PC-3 (cell line): Measurements from ENCODE around the gene SPACA4. TPM values are rescaled to one million over a fixed set of nuclear protein-coding genes. Genes with fewer than 3 reads are reported as not detected.
"Not testable (repeated sequence)": the region's sequence is repeated elsewhere in the genome, so short reads cannot be mapped to it uniquely, and the experiment has no call there.

Source experiments
- ATAC-seq: fragments of 200-7000 bp; cut with Tn5 transposase; 2 replicates; pipeline ENCODE4 v1.9.1; 2020; ENCODE audit warnings: mild to moderate bottlenecking, moderate library complexity
- BruUV-seq: library from RNA; stranded (reverse); fragments of 400-500 nt; replicated peaks from 2 replicates; lab custom pipeline; 2021; lab: Mats Ljungman, UMichigan
- CTCF ChIA-PET: fragments of 300-600 bp; sonication (Branson Sonifier 250); formaldehyde crosslinking; loops from one replicate; lab custom pipeline; 2022; ENCODE audit warnings: antibody characterized with exemption; lab: Charles Lee
- POLR2A ChIA-PET: fragments of 300-600 bp; sonication (Branson Sonifier 250); formaldehyde crosslinking; loops from one replicate; lab custom pipeline; 2022; ENCODE audit warnings: antibody characterized with exemption; ENCODE audit not compliant: unreplicated experiment; lab: Charles Lee
- DNase-seq: peaks from one replicate; pipeline ENCODE4 v3.0.0-alpha.2; 2015
- H2AFZ ChIP-seq: fragments of 300-600 bp; sonication (generic); 2 replicates; pipeline ENCODE4 v1.6.0; 2016; ENCODE audit warnings: antibody characterized with exemption, low read length
- H3F3A ChIP-seq: fragments of 300-600 bp; sonication (generic); one replicate; pipeline ENCODE4 v1.6.0; 2017; ENCODE audit warnings: antibody characterized with exemption, low read length, control low read depth, mild to moderate bottlenecking; ENCODE audit not compliant: unreplicated experiment
- H3K27ac ChIP-seq: fragments of 300-600 bp; sonication (generic); 2 replicates; pipeline ENCODE4 v1.5.1; 2016; ENCODE audit warnings: mild to moderate bottlenecking, low read length
- H3K27me3 ChIP-seq: fragments of 300-600 bp; sonication (generic); 2 replicates; pipeline ENCODE4 v1.6.1; 2016; ENCODE audit warnings: low read length, mixed read lengths
- H3K36me3 ChIP-seq: fragments of 300-600 bp; sonication (generic); 2 replicates; pipeline ENCODE4 v1.6.1; 2016; ENCODE audit warnings: low read depth, mixed run types, low read length, mixed read lengths
- H3K4me1 ChIP-seq: fragments of 300-600 bp; sonication (generic); 2 replicates; pipeline ENCODE4 v1.5.1; 2016; ENCODE audit warnings: low read length; ENCODE audit not compliant: insufficient read depth
- H3K4me2 ChIP-seq: fragments of 300-600 bp; sonication (generic); 2 replicates; pipeline ENCODE4 v1.6.0; 2016; ENCODE audit warnings: low read length
- H3K4me3 ChIP-seq: fragments of 300-600 bp; sonication (generic); 2 replicates; pipeline ENCODE4 v1.5.1; 2016; ENCODE audit warnings: mild to moderate bottlenecking, low read length, mixed read lengths
- H3K79me2 ChIP-seq: fragments of 300-600 bp; sonication (generic); 2 replicates; pipeline ENCODE4 v1.6.1; 2017; ENCODE audit warnings: low read length, mixed read lengths
- H3K9ac ChIP-seq: fragments of 300-600 bp; sonication (generic); 2 replicates; pipeline ENCODE4 v1.6.0; 2016; ENCODE audit warnings: mild to moderate bottlenecking, low read length
- H3K9me2 ChIP-seq: fragments of 300-600 bp; sonication (generic); replicated peaks from 2 replicates; pipeline ENCODE4 v1.6.1; 2016; ENCODE audit warnings: mixed run types, low read length, mixed read lengths
- H3K9me3 ChIP-seq: fragments of 300-600 bp; sonication (generic); 2 replicates; pipeline ENCODE4 v1.6.1; 2016; ENCODE audit warnings: low read length, mixed read lengths
- H4K20me1 ChIP-seq: fragments of 300-600 bp; sonication (generic); 2 replicates; pipeline ENCODE4 v1.6.1; 2016; ENCODE audit warnings: low read length, mixed read lengths
- CTCF ChIP-seq: fragments of 300-600 bp; sonication (generic); conservative IDR thresholded peaks from 2 replicates; pipeline ENCODE4 v1.5.1; 2017; ENCODE audit warnings: antibody characterized with exemption, low read depth, mild to moderate bottlenecking, low read length
- EZH2 ChIP-seq: fragments of 300-600 bp; sonication (generic); IDR thresholded peaks from one replicate; pipeline ENCODE4 v1.6.1; 2017; ENCODE audit warnings: antibody characterized with exemption, mild to moderate bottlenecking, low read length; ENCODE audit not compliant: unreplicated experiment
- EZH2phosphoT487 ChIP-seq: fragments of 300-600 bp; sonication (generic); IDR thresholded peaks from 2 replicates; pipeline ENCODE4 v1.6.1; 2018; ENCODE audit warnings: mild to moderate bottlenecking, antibody characterized with exemption, low read length, borderline replicate concordance
- intact Hi-C: fragments of 100-400 bp; cut with micrococcal nuclease; formaldehyde crosslinking; loops from 2 replicates; pipeline ENCODE4 v1.9.0; 2023
- total RNA-seq: library from RNA; depleted of rRNA; stranded (reverse); fragments of >200 nt; gene quantifications from 2 replicates; pipeline ENCODE4 v1.2.3, GENCODE V29; 2014

The SPACA4 gene
- total RNA-seq, 1 experiment from 2014 or later, result not detected

GRCh38 chr19:48629599-48630295, 23.2 kb downstream of the SPACA4 start:
- peaks cover 9% of the 10 kb centered on the region for H3K4me1 ChIP-seq
- H3K4me2 ChIP-seq, result no peak overlapping the region
- H3K27ac ChIP-seq, result no peak overlapping the region
- H3K79me2 ChIP-seq, result no peaks in the 10 kb centered on the region
- intact Hi-C loops, result no loop called here
- no peak overlapping the region for H3K9ac ChIP-seq
- DNase-seq (no peak), ATAC-seq (no peak)
- H3K9me2 ChIP-seq, result no peaks in the 10 kb centered on the region
- no peaks in the 10 kb centered on the region for H3K36me3 ChIP-seq
- H3F3A ChIP-seq, result no peaks in the 10 kb centered on the region
- no peaks in the 10 kb centered on the region for H4K20me1 ChIP-seq
- CTCF ChIA-PET, result no interaction called here
- POLR2A ChIA-PET, result no interaction called here
- no peak for TF ChIP-seq EZH2
- TF ChIP-seq EZH2phosphoT487, result no peak
- no peak for TF ChIP-seq CTCF
- no TSS peak for BruUV-seq
- H3K9me3 ChIP-seq, result no peaks in the 10 kb centered on the region
- no peak overlapping the region for H3K4me3 ChIP-seq
- no peaks in the 10 kb centered on the region for H3K27me3 ChIP-seq
- no peak overlapping the region for H2AFZ ChIP-seq

- H3K9ac ChIP-seq, result no peak overlapping the region
- H3K36me3 ChIP-seq, result no peaks in the 10 kb centered on the region
- H3K9me2 ChIP-seq, result no peaks in the 10 kb centered on the region
- ATAC-seq (no peak), DNase-seq (no peak)
- no peaks in the 10 kb centered on the region for H3K27me3 ChIP-seq
- no peak for TF ChIP-seq EZH2phosphoT487
- intact Hi-C loops, result no loop called here
- BruUV-seq, result no TSS peak
- H3K27ac ChIP-seq, result no peak overlapping the region
- H3F3A ChIP-seq, result peaks cover 3% of the 10 kb centered on the region
- no peaks in the 10 kb centered on the region for H3K9me3 ChIP-seq
- ChIA-PET POLR2A (no interaction called here), CTCF (no interaction called here)
- no peak overlapping the region for H3K4me3 ChIP-seq
- no peaks in the 10 kb centered on the region for H4K20me1 ChIP-seq
- no peaks in the 10 kb centered on the region for H3K79me2 ChIP-seq
- H3K4me2 ChIP-seq, result no peak overlapping the region
- H2AFZ ChIP-seq, result no peak overlapping the region
- H3K4me1 ChIP-seq, result peaks cover 15% of the 10 kb centered on the region
Measured at GRCh38 chr19:48630296-48631063, 23.9 kb downstream of the SPACA4 start.

GRCh38 chr19:48631225-48631624, 24.7 kb downstream of the SPACA4 start:
- Histone ChIP-seq H3F3A (peaks cover 3% of the 10 kb centered on the region), H2AFZ (no peak overlapping the region), H3K36me3 (no peaks in the 10 kb centered on the region), H3K79me2 (no peaks in the 10 kb centered on the region), H4K20me1 (no peaks in the 10 kb centered on the region), H3K27me3 (no peaks in the 10 kb centered on the region), H3K4me2 (no peak overlapping the region), H3K9me3 (no peaks in the 10 kb centered on the region), H3K27ac (no peak overlapping the region), H3K9ac (no peak overlapping the region), H3K9me2 (no peaks in the 10 kb centered on the region), H3K4me1 (peaks cover 15% of the 10 kb centered on the region), H3K4me3 (no peak overlapping the region)
- ChIA-PET POLR2A (no interaction called here), CTCF (no interaction called here)
- TF ChIP-seq EZH2phosphoT487, result no peak
- DNase-seq (no peak), ATAC-seq (no peak)
- intact Hi-C loops, result no loop called here
- BruUV-seq, result no TSS peak

- H2AFZ ChIP-seq, H4K20me1 ChIP-seq, ATAC-seq, H3K9me2 ChIP-seq, H3K4me3 ChIP-seq, H3K9ac ChIP-seq, H3K36me3 ChIP-seq, H3F3A ChIP-seq, H3K4me2 ChIP-seq, H3K27me3 ChIP-seq, H3K9me3 ChIP-seq, intact Hi-C loops, H3K79me2 ChIP-seq, DNase-seq, CTCF ChIA-PET, BruUV-seq, H3K27ac ChIP-seq: not testable (repeated sequence)
- POLR2A ChIA-PET, result interaction anchor here (0.7 kb wide), 1 partner anchor 13 kb away, joined by 5 read pairs; the partner anchor contains the start of gene SPHK2
- H3K4me1 ChIP-seq, result peaks cover 20% of the 10 kb centered on the region
Measured at GRCh38 chr19:48632286-48632685, 25.7 kb downstream of the SPACA4 start.
